ELF-1 (cell line): Measurements from ENCODE around the gene DOP1B.
"Not testable (repeated sequence)": the region's sequence is repeated elsewhere in the genome, so short reads cannot be mapped to it uniquely, and the experiment has no call there.

Source experiments
- DNase-seq: peaks from one replicate; pipeline ENCODE4 v3.0.0-alpha.2; 2016; ENCODE audit warnings: low read depth, low spot score

The DOP1B gene

GRCh38 chr21:36156815-36157670, at the start of gene DOP1B:
Gene DOP1B (plus strand): TSS chr21:36156824. CDS start chr21:36164734, 7,910 bp downstream.
- no peak for DNase-seq

GRCh38 chr21:36109868-36110267, 46.8 kb upstream of the DOP1B start:
- DNase-seq, result no peak

GRCh38 chr21:36111238-36111637, 45.4 kb upstream of the DOP1B start:
- no peak for DNase-seq

- no peak for DNase-seq
Measured at GRCh38 chr21:36113647-36114428, 42.8 kb upstream of the DOP1B start.

- no peak for DNase-seq
Measured at GRCh38 chr21:36115138-36115730, 41.4 kb upstream of the DOP1B start.

- no peak for DNase-seq
Measured at GRCh38 chr21:36117286-36117741, 39.3 kb upstream of the DOP1B start.

GRCh38 chr21:36120304-36120888, 36.2 kb upstream of the DOP1B start:
- DNase-seq, result no peak

- DNase-seq, result no peak
Measured at GRCh38 chr21:36122977-36123376, 33.6 kb upstream of the DOP1B start.

GRCh38 chr21:36124395-36124794, 32.2 kb upstream of the DOP1B start:
- no peak for DNase-seq

GRCh38 chr21:36125512-36126207, 31.0 kb upstream of the DOP1B start:
- no peak for DNase-seq

GRCh38 chr21:36126208-36126565, 30.4 kb upstream of the DOP1B start:
- DNase-seq, result no peak

- DNase-seq, result no peak
Measured at GRCh38 chr21:36126621-36127110, 30.0 kb upstream of the DOP1B start.

GRCh38 chr21:36127250-36127904, 29.2 kb upstream of the DOP1B start:
- no peak for DNase-seq

GRCh38 chr21:36127977-36128376, 28.6 kb upstream of the DOP1B start:
- no peak for DNase-seq

- DNase-seq, result no peak
Measured at GRCh38 chr21:36129219-36129618, 27.4 kb upstream of the DOP1B start.

- not testable (repeated sequence) for DNase-seq
Measured at GRCh38 chr21:36130414-36130762, 26.2 kb upstream of the DOP1B start.

GRCh38 chr21:36130839-36131238, 25.8 kb upstream of the DOP1B start:
- DNase-seq, result not testable (repeated sequence)

- DNase-seq, result no peak
Measured at GRCh38 chr21:36132696-36133095, 23.9 kb upstream of the DOP1B start.

GRCh38 chr21:36134803-36135390, 21.7 kb upstream of the DOP1B start, which contains the start of gene CBR3:
Gene CBR3 (plus strand): TSS chr21:36135079. CDS start chr21:36135193, 114 bp downstream.
- DNase-seq, result no peak
